ENCODE data around the gene IGBP1. TPM values are rescaled to one million over a fixed set of nuclear protein-coding genes. Genes with fewer than 3 reads are reported as not detected.

Gene IGBP1
- total RNA-seq, 2 experiments from 2014 or later, result 60.3 to 64.1 TPM

Other genes starting within 250 kb of the IGBP1 start
- gene AWAT2, start 83.5 kb upstream of the IGBP1 start, total RNA-seq, result not detected
- not detected for gene OTUD6A, start 71.0 kb upstream of the IGBP1 start, total RNA-seq
- not detected for gene DGAT2L6, start 44.0 kb downstream of the IGBP1 start, total RNA-seq
- not detected for gene AWAT1, start 101.2 kb downstream of the IGBP1 start, total RNA-seq
- under 1 TPM; 0.12 to 0.25 TPM for gene P2RY4, start 126.8 kb downstream of the IGBP1 start, total RNA-seq
- not detected for gene ARR3, start 134.9 kb downstream of the IGBP1 start, total RNA-seq
- gene RAB41, start 148.7 kb downstream of the IGBP1 start, total RNA-seq, result not detected
- 10 to 100 TPM; 35.1 to 43.1 TPM for gene PDZD11, start 156.5 kb downstream of the IGBP1 start, total RNA-seq
- gene KIF4A, start 156.7 kb downstream of the IGBP1 start, total RNA-seq, result 10 to 100 TPM; 40.5 to 41.5 TPM

All from activated CD4-positive, alpha-beta T cell treated with anti-CD3 and anti-CD28 coated beads, Interleukin-2, amount 10 ng/mL, durations not matched to agents 7 days and 5 days (primary cell).